GM19328 (cell line): ENCODE results near the gene PRICKLE3.

Experiments used
- ATAC-seq: cut with Tn5 transposase; IDR thresholded peaks from one replicate; pipeline ENCODE4 v1.9.1; 2021; ENCODE audit warnings: mild to moderate bottlenecking, moderate library complexity; ENCODE audit not compliant: unreplicated experiment

Gene PRICKLE3

GRCh38 chrX:49186125-49187027, at the start of gene PRICKLE3:
PRICKLE3 (minus strand) TSS chrX:49186373; CDS start chrX:49186297, 76 bp downstream.
- ATAC-seq, result no peak

DNA sequence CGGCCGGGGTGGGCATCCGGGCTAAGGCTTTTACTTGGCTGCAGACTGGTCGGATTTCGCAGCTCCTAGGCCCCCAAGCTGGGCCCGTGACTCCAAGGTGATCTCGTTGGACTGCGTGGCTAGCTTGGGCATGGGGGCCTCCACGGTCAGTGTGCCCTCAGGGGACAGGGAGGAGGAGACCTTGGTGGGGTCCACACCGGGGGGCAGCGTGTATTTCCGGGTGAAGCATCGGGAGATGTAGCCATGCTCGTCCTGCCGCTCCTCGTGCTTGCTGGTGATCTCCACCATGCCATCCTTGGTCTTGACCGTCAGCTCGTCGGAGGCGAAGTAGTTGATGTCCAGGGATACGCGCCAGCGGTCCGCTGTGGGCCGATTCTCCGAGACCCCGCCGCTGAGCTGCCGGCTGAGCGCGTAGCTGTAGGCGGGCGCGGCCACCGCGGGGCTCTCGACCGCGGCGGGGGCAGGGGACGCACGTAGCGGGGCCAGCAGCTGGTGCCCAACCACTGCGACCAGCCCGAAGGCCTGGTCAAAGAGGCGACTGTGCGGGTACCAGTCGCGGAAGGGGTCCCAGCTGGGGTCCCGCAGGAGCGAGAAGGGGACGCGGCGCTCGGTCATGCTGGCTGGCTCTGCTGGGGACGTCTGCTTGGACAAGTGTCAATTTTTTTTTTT, 47.8 kb upstream of the PRICKLE3 start:
- ATAC-seq, result no peak

GRCh38 chrX:49233176-49233575, 47.0 kb upstream of the PRICKLE3 start, which contains the start of gene CACNA1F:
CACNA1F (minus strand) TSS chrX:49233340; CDS start chrX:49233309, 31 bp downstream.
- no peak for ATAC-seq

- no peak for ATAC-seq
Observed at GRCh38 chrX:49232525-49232924, 46.4 kb upstream of the PRICKLE3 start.

DNA sequence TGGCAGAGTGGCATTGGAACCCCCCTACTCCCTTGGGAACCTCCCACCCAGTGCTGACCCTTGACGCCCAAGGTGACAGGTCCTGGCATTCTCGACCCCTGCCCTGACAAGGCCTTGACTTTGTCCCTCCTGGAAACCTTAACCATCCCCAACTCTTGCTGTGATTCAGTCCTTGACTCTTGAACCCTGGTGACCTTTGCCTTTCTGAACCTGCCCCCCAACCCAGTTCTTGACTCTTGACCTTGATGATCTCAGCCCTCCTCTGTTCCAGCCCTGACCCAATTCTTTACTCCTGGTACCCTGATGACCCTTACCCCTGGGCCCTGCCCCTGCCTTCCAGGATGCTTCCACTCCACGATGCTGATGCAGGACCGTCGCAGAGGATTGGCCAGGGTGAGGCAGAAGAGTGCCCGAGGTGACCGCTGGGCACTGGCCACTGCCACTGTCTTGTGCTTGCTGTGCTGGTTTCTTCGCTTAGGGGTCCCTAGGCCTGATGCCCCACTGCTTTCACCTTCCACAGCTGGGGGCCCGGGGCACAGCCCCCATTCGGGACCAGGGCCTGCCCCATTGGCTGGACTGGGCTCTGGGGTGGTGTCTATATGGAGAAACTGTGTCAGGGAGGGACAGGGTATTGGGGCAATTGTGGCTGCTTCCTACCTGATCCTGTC, 45.3 kb upstream of the PRICKLE3 start:
- ATAC-seq, result no peak

DNA sequence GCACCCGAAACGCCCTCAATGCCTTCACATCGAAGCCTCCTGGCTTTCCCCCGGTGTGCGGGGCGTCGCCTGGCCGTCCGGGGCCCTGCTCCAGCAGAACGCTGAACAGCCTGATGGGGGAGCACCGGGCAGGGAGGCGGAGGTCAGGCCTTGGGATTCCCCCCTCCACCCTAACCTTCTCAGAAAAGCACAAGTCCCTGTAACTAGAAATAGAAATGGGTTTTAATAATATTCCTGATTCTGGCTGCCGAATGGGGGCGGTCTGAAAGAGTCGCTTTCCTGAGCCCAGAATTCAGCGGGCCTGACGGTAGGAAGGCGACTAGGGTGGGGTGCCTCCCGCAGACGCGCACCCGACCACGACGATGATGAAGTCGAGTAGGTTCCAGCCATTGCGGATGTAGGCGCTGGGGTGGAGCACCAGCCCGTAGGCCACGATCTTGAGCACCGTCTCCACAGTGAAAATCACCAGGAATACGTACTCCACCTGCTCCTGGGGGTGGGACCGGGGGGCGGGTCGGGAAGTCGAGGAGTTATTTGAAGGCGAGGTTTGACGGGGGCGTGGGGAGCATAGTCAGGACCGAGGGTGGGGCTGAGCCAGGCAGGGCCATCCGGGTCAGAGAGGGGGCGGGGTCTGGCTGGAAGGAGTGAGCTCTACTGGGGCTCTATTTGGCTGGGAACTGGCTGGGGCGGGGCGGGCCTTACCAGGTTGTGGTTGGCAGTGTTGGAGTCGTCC, 44.5 kb upstream of the PRICKLE3 start:
- ATAC-seq, result no peak

DNA sequence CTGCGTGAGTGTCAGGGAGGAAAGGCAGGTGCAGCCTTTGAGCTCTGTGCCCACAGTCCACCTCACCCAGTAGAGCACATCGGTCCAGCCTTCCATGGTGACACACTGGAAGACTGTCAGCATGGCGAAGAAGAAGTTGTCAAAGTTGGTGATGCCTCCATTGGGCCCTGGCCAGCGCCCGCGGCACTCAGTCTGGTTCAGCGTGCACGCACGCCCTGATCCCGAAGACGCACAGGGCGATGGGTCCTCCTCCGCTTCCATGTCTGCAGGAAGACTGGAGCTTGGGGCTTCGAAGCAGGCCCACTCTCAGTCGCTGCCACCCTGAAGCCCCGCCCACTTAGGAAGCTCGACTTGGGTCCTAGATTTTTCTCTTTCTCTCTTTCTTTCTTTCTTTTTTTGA, 42.0 kb upstream of the PRICKLE3 start:
- no peak for ATAC-seq

- ATAC-seq, result no peak
Observed at GRCh38 chrX:49227726-49228125, 41.6 kb upstream of the PRICKLE3 start.

DNA sequence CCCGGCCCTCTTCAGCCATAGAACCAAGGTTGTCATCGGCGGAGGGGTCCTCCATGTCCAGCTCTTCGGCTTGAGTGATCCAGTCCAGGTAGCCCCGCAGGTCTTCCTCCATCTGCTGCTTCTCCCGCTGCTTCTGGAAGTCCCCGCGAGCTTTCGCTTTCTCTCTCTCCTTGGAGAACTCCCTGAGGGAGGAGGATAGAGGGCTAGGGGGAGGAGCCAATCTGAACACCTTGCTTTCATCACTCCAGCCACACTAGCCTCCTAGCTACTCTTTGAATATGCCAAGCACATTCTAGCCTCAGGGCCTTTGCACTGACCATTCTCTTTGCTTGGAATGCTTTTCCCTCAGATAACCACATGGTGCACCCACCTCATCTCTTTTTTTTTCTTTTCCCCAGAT, 40.8 kb upstream of the PRICKLE3 start:
- no peak for ATAC-seq

DNA sequence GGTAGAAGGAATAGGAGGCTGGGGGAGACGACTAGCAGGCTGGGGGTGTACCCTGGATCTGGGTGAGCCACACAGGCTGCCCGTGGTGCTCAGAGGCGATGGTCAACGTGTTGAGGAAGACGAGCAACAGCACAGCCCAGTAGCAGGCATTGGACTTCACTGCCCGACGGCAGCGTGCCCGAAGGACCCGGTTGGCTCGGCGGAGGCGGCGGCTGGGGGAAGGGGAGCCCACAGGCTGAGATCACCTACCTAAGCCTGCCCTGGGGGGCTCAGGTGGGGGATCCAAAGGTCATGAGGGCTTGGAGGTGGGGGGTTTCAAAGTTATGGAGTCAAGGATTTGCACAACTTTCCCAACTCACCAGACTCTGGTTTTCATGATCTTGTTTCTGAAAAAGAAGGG, 39.7 kb upstream of the PRICKLE3 start:
- ATAC-seq, result no peak

- no peak for ATAC-seq
Observed at GRCh38 chrX:49221868-49222267, 35.7 kb upstream of the PRICKLE3 start.

DNA sequence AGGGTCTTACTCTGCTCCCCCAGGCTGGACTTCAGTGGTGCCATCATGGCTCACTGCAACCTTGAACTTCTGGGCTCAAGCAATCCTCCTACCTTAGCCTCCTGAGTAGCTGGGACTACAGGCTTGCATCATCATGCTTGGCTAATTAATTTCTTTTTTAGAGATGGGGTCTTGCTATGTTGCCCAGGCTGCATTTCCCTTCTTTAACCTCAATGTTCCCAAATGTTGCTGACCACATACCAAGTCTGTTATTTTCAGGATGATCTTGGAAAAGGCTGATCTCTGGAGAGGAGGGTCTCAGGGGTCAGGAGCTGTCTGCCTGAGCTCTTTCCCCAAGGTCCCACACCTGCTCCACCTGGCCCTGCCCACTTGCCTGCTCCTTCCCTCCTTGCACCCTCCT, 33.9 kb upstream of the PRICKLE3 start:
- ATAC-seq, result no peak

GRCh38 chrX:49214996-49215526, 28.9 kb upstream of the PRICKLE3 start:
- no peak for ATAC-seq

- no peak for ATAC-seq
Observed at GRCh38 chrX:49214416-49214815, 28.2 kb upstream of the PRICKLE3 start.

DNA sequence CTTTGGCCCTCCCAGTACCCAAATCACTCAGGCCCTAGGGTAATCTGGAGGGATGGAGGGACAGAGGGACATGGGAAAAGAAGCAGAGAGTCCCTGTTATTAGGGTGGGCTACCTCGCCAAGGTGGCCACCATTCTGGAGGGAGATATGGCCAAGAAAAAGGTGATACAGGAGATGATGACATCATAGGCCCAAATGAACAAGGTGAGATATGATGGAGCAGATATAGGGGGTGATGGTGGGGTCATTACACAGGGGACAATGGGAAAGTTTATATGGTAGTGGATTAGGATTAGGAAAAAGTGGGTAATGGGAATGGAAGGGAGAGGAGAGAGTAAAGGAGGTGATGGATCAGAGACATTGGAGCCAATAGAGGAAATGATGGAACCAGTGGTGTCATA, 26.7 kb upstream of the PRICKLE3 start:
- no peak for ATAC-seq

DNA sequence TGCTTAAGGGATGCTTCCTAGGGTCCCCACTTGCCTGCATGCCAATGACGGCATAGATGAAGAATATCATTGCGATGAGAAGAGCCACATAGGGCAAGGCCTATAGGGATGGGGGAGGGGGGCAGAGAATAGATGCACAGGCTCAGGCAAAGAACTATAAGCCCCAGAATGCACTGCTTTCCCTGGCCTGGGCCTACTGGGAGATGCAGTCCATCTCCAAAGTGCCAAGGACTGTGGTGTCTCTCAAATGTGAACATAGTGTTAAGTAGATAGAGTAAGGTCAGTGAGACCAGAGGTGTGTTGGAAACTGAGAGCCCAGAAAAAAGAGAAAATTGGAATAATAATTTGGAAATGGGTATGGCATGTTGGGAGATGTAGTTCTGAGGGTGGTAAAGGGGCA, 26.0 kb upstream of the PRICKLE3 start:
- ATAC-seq, result no peak

DNA sequence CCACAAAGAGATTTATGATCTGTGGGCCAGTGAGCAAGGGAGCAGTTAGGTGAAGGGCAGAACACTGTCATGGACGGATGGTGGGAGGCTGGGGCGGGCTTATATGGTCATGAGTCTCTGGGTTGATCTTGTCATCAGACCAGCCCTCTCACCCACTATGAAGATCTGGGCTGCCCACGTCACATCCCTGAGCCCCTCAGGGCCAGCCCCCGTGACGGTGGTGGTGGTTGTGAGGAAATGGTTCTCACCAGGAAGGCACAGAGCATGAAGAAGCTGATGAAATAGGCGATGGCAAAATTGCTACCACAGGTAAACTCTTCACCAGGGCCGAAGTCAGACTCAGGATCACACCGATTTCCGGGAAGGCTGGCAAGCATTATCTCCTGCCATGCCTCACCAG, 24.9 kb upstream of the PRICKLE3 start:
- ATAC-seq, result no peak

- no peak for ATAC-seq
Observed at GRCh38 chrX:49210406-49210805, 24.2 kb upstream of the PRICKLE3 start.

- no peak for ATAC-seq
Observed at GRCh38 chrX:49209434-49210251, 23.5 kb upstream of the PRICKLE3 start.

- ATAC-seq, result no peak
Observed at GRCh38 chrX:49208399-49208798, 22.2 kb upstream of the PRICKLE3 start.
